Measurements from ENCODE around the gene FIG4.
"Not testable (repeated sequence)": the region's sequence is repeated elsewhere in the genome, so short reads cannot be mapped to it uniquely, and the experiment has no call there.

DNA sequence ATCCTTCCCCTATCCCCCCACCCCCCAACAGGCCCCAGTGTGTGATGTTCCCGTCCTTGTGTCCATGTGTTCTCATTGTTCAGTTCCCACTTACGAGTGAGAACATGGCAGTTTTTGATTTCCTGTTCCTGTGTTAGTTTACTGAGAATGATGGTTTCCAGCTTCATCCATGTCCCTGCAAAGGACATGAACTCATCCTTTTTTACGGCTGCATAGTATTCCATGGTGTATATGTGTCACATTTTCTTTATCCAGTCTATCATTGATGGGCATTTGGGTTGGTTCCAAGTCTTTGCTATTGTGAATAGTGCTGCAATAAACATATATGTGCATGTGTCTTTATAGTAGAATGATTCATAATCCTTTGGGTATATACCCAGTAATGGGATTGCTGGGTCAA is 53.7 kb downstream of the FIG4 start:
- TF ChIP-seq, protein P1, sequence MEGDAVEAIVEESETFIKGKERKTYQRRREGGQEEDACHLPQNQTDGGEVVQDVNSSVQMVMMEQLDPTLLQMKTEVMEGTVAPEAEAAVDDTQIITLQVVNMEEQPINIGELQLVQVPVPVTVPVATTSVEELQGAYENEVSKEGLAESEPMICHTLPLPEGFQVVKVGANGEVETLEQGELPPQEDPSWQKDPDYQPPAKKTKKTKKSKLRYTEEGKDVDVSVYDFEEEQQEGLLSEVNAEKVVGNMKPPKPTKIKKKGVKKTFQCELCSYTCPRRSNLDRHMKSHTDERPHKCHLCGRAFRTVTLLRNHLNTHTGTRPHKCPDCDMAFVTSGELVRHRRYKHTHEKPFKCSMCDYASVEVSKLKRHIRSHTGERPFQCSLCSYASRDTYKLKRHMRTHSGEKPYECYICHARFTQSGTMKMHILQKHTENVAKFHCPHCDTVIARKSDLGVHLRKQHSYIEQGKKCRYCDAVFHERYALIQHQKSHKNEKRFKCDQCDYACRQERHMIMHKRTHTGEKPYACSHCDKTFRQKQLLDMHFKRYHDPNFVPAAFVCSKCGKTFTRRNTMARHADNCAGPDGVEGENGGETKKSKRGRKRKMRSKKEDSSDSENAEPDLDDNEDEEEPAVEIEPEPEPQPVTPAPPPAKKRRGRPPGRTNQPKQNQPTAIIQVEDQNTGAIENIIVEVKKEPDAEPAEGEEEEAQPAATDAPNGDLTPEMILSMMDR (conservative IDR thresholded peaks at IDR 0.05 in 1 of 2, IDR thresholded peaks at IDR 0.05 in 1 of 2; ENCODE audit: low read depth in 1 of 2, low read length in 2 of 2), result not testable (repeated sequence)
- not testable (repeated sequence) for TF ChIP-seq EZH2 (IDR thresholded peaks at IDR 0.05; ENCODE audit: low read length, missing control alignments)
